SK-N-MC (cell line): Measurements from ENCODE around the gene PPP1R1C.
A peak's percentile ranks its signal among the peaks of the same experiment; 100 is the strongest.

Experiments
- DNase-seq: peaks from one replicate; pipeline ENCODE4 v3.0.0-alpha.2; 2011; ENCODE audit warnings: low read depth, low spot score
- H3K27ac ChIP-seq: fragments of 200-600 bp; sonication (generic); 2 replicates; pipeline ENCODE4 v1.5.1; 2016; ENCODE audit warnings: mixed run types
- H3K36me3 ChIP-seq: fragments of 200-600 bp; sonication (generic); 2 replicates; pipeline ENCODE4 v1.6.1; 2017; ENCODE audit warnings: antibody characterized with exemption, low read length, mixed read lengths; ENCODE audit not compliant: insufficient read depth
- H3K4me3 ChIP-seq: fragments of 200-600 bp; sonication (generic); 2 replicates; pipeline ENCODE4 v1.5.1; 2016
- H3K9ac ChIP-seq: fragments of 200-600 bp; sonication (generic); 2 replicates; pipeline ENCODE4 v1.8.0; 2017; ENCODE audit warnings: mixed run types, mixed read lengths; ENCODE audit not compliant: insufficient read length
- H3K9me3 ChIP-seq: fragments of 200-600 bp; sonication (generic); 2 replicates; pipeline ENCODE4 v1.6.1; 2017; ENCODE audit warnings: low read depth, mild to moderate bottlenecking, antibody characterized with exemption, low read length, moderate library complexity, mixed read lengths
- EZH2 ChIP-seq: fragments of 200-600 bp; sonication (generic); IDR thresholded peaks from one replicate; pipeline ENCODE4 v1.6.1; 2017; ENCODE audit warnings: antibody characterized with exemption
- FOXP2 ChIP-seq: optimal IDR thresholded peaks from 2 replicates; pipeline ENCODE3; 2011; ENCODE audit warnings: mild to moderate bottlenecking, moderate library complexity; ENCODE audit not compliant: insufficient read depth; ENCODE audit errors: extremely low read length, control extremely low read depth
- POLR2AphosphoS5 ChIP-seq: IDR thresholded peaks from 2 replicates; pipeline ENCODE4 v1.6.1; 2012; ENCODE audit warnings: mild to moderate bottlenecking, low read depth, low read length, borderline replicate concordance

Gene PPP1R1C

GRCh38 chr2:182132605-182133004 lies 147.0 kb downstream of the PPP1R1C start:
- Histone ChIP-seq H3K9me3 (no peaks in the 10 kb centered on the region), H3K27ac (no peak overlapping the region), H3K36me3 (no peaks in the 10 kb centered on the region), H3K4me3 (no peak overlapping the region), H3K9ac (no peak overlapping the region)
- DNase-seq = peak; percentile 20
- no peak for TF ChIP-seq FOXP2
- no peak for TF ChIP-seq POLR2AphosphoS5
- TF ChIP-seq EZH2 = no peak

- H3K9ac ChIP-seq = no peak overlapping the region
- no peaks in the 10 kb centered on the region for H3K36me3 ChIP-seq
- H3K27ac ChIP-seq = no peak overlapping the region
- no peak for DNase-seq
- TF ChIP-seq FOXP2 (no peak), EZH2 (no peak), POLR2AphosphoS5 (no peak)
- no peak overlapping the region for H3K4me3 ChIP-seq
- no peaks in the 10 kb centered on the region for H3K9me3 ChIP-seq
Measured at GRCh38 chr2:182133195-182133891, 147.7 kb downstream of the PPP1R1C start.

- H3K4me3 ChIP-seq = no peak overlapping the region
- no peak overlapping the region for H3K27ac ChIP-seq
- H3K9ac ChIP-seq = no peak overlapping the region
- DNase-seq = no peak
- no peak for TF ChIP-seq EZH2
- no peak for TF ChIP-seq POLR2AphosphoS5
- TF ChIP-seq FOXP2 = no peak
- H3K9me3 ChIP-seq = no peaks in the 10 kb centered on the region
- no peaks in the 10 kb centered on the region for H3K36me3 ChIP-seq
Measured at GRCh38 chr2:182134201-182134600, 148.5 kb downstream of the PPP1R1C start.

GRCh38 chr2:182142062-182142461 lies 156.4 kb downstream of the PPP1R1C start:
- Histone ChIP-seq H3K9ac (no peak overlapping the region), H3K9me3 (no peaks in the 10 kb centered on the region), H3K36me3 (no peaks in the 10 kb centered on the region), H3K27ac (no peak overlapping the region), H3K4me3 (no peak overlapping the region)
- DNase-seq = no peak
- no peak for TF ChIP-seq POLR2AphosphoS5
- TF ChIP-seq FOXP2 = no peak
- TF ChIP-seq EZH2 = no peak

GRCh38 chr2:182144041-182144775 lies 158.6 kb downstream of the PPP1R1C start:
- Histone ChIP-seq H3K4me3 (no peak overlapping the region), H3K9ac (no peak overlapping the region), H3K9me3 (no peaks in the 10 kb centered on the region), H3K36me3 (no peaks in the 10 kb centered on the region), H3K27ac (no peak overlapping the region)
- no peak for TF ChIP-seq POLR2AphosphoS5
- no peak for TF ChIP-seq FOXP2
- no peak for TF ChIP-seq EZH2
- DNase-seq = no peak

- H3K4me3 ChIP-seq = no peak overlapping the region
- TF ChIP-seq FOXP2 (no peak), POLR2AphosphoS5 (no peak), EZH2 (no peak)
- DNase-seq = no peak
- no peaks in the 10 kb centered on the region for H3K36me3 ChIP-seq
- H3K9me3 ChIP-seq = no peaks in the 10 kb centered on the region
- H3K27ac ChIP-seq = peak overlapping the region; percentile 42; the same call in 1 of the 2 replicates
- no peak overlapping the region for H3K9ac ChIP-seq
Measured at GRCh38 chr2:182144776-182145165, 159.1 kb downstream of the PPP1R1C start.

- DNase-seq = no peak
- Histone ChIP-seq H3K4me3 (no peak overlapping the region), H3K27ac (no peak overlapping the region), H3K36me3 (no peaks in the 10 kb centered on the region), H3K9ac (no peak overlapping the region), H3K9me3 (no peaks in the 10 kb centered on the region)
- TF ChIP-seq POLR2AphosphoS5 (no peak), FOXP2 (no peak), EZH2 (no peak)
Measured at GRCh38 chr2:182148344-182148743, 162.7 kb downstream of the PPP1R1C start.

- no peaks in the 10 kb centered on the region for H3K36me3 ChIP-seq
Measured at GRCh38 chr2:182163878-182164277, 178.2 kb downstream of the PPP1R1C start.

GRCh38 chr2:182164686-182165085 lies 179.0 kb downstream of the PPP1R1C start:
- no peak overlapping the region for H3K4me3 ChIP-seq
- no peaks in the 10 kb centered on the region for H3K9me3 ChIP-seq
- no peak overlapping the region for H3K9ac ChIP-seq
- H3K36me3 ChIP-seq = no peaks in the 10 kb centered on the region
- H3K27ac ChIP-seq = no peak overlapping the region
- TF ChIP-seq POLR2AphosphoS5 (no peak), FOXP2 (no peak), EZH2 (no peak)
- no peak for DNase-seq

More at GRCh38 chr2:182163878-182164277, 178.2 kb downstream of the PPP1R1C start:
- no peak for DNase-seq
- H3K4me3 ChIP-seq = no peak overlapping the region
- TF ChIP-seq EZH2 (no peak), FOXP2 (no peak), POLR2AphosphoS5 (no peak)
- H3K27ac ChIP-seq = no peak overlapping the region
- no peaks in the 10 kb centered on the region for H3K9me3 ChIP-seq
- no peak overlapping the region for H3K9ac ChIP-seq
